NCI-H774 (cell line): Measurements from ENCODE around the gene LENG1.
"Not testable (repeated sequence)": the region's sequence is repeated elsewhere in the genome, so short reads cannot be mapped to it uniquely, and the experiment has no call there.

Experiments used
- DNase-seq: peaks from one replicate; lab custom pipeline; 2025; lab: John Stamatoyannopoulos, UW

Gene LENG1

DNA sequence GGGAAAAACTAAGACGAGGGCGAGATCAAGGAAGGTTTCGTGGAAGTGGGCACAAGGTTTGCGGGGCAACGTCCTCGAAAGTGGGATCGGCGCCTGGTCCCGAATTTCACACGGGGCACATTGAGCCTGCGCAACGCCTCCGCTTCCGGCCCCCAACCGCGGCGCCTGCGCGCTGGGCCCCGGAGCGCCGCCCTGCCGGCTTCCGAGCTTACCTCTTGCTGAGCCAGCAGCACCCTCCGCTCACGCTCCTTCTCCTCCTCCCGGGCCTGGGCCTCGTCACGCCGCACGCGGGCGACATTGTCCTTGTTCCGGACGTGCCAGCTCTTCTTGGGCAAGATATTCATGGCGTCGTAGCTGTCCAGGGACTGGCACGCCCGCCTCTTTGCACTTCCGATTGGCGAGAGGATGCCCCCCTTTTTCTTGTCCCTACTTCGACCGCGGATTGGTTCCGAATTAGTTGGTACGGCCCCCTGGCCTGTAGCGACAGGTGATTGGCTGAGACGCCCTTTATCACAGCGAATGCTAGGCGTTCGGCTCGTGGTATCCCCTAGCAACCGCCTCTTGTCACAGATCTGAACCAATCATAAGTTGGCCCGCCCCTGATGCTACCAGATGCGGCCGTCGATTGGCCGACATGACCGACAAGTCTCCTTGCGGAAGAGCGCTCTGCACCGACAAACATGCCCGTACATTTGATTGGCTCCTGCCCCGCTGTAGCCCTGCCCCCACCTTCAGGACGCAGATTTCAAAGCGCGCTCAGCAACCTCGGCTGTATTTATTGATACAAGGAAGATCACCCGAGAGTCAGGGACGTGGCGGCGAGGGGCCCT is at the start of gene LENG1:
Gene LENG1 (minus strand): TSS at position 370 of the 830 bp plus-strand sequence. CDS start 26 bp downstream, at position 344.
- DNase-seq, result peak; percentile 99

DNA sequence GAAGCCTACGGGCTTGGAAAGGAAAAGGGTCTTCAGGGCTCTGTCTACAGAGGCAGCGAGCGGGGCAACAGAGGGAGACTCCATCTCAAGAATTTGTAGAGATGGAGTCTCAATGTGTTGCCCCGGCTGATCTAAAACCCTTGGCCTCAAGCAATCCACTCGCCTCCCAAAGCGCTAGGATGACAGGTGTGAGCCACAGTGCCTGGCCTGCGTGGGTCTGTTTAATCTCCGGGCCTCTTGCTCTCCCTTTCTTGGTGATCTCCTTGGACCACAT is 49.2 kb upstream of the LENG1 start:
- DNase-seq, result no peak

DNA sequence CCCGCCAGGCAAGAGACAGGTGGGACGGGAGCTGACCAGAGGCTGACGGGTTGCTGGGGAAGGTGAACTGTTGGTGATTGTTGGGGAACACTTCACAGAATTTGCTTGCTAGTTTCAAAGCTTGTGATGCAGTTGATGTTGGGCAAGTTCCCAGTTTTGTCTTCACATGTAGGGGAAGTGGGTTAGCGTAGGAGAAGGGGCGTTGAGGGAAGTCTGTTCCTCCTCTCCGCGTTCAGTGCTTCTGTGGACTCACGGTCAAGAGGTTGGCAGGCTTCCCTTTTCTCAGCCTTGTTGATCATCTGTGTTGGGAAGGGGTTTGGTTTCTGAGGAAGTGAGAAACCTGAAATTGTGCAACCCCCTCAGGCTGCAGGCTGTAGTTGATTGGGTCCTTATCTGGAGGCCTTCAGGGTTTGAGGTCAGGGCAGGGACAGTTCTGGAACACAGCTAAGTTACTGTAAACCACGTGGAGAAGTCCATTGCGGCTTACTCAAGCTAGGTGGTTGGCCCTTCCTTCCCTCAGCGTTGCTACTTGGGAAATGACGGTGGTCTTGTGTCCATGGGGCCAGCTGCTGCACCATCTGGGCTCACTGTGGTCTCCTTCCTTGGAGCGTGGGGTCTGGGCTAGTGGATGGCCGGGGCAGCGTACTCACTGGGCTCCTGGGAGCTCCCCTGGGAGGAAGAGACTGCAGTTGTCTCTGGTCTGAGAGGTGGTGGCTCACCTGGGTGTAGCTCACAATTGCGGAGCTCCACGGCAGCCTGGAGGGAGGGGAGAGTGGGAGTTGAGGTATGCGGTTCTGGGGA is 48.7 kb upstream of the LENG1 start:
- no peak for DNase-seq

DNA sequence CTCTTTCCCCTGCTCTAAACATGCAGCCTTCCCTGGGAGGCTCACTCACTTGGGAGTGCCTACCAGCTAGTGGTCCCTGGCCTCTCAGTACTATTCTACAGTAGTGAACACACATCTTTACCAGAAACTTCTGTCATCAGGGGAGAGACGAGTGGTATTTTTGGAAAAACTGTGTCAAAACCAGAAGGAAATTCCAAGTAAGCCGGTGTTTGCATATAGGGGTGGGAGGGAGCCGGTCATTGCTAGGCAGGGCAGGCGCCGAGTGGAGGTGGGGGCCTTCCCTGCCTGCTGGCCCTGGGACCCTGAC is 48.1 kb upstream of the LENG1 start:
- DNase-seq, result no peak

DNA sequence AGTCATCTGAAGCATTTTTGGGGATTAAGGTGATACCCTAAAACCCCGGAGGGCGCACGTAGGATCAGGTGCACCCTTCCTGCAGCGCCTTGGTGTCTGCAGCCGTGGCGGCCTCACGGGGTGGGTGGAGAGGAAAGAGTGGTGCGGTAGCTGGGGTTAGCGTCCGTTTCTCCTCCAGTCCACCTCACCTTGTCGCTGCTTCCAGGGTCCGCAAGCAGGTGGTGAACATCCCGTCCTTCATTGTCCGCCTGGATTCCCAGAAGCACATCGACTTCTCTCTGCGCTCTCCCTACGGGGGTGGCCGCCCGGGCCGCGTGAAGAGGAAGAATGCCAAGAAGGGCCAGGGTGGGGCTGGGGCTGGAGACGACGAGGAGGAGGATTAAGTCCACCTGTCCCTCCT is 47.7 kb upstream of the LENG1 start:
- not testable (repeated sequence) for DNase-seq

- no peak for DNase-seq
Observed at GRCh38 chr19:54206831-54207177, 47.3 kb upstream of the LENG1 start.

- DNase-seq, result no peak
Observed at GRCh38 chr19:54206030-54206830, 46.7 kb upstream of the LENG1 start.

GRCh38 chr19:54204767-54205468 is 45.4 kb upstream of the LENG1 start:
- no peak for DNase-seq

- DNase-seq, result no peak
Observed at GRCh38 chr19:54203151-54203611, 43.7 kb upstream of the LENG1 start.

DNA sequence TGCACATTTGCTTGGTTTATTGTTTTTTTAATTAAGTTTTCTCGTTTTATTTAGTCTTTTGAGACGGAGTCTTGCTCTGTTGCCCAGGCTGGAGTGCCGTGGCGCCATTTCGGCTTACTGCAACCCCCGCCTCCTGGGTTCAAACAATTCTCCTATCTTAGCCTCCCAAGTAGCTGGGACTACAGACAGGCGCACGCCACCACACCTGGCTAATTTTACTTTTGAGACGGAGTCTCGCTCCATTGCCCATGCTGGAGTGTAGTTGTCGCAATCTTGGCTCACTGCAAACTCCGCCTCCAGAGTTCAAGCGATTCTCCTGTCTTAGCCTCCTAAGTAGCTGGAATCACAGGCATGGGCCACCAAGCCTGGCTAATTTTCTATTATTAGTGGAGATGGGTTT is 42.5 kb upstream of the LENG1 start:
- DNase-seq, result no peak

GRCh38 chr19:54201172-54201701 is 41.7 kb upstream of the LENG1 start:
- DNase-seq, result no peak

- DNase-seq, result no peak
Observed at GRCh38 chr19:54199401-54199800, 39.9 kb upstream of the LENG1 start.

GRCh38 chr19:54197121-54197520 is 37.6 kb upstream of the LENG1 start:
- no peak for DNase-seq

DNA sequence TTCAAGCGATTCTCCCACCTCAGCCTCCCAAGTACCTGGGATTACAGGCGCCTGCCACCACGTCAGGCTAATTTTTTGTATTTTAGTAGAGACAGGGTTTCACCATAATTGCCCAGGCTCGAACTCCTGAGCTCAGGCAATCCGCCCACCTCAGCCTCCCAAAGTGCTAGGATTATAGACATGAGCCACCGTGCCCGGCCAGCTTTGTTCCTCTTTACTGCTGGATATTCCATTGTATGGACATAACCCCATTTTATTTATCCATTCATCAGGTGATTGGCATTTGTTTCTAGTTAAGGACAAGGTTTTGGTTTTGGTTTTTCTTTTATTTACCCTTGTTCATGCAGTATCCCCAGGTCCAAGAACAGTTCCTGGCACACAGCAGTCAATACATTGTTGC is 37.0 kb upstream of the LENG1 start:
- no peak for DNase-seq

DNA sequence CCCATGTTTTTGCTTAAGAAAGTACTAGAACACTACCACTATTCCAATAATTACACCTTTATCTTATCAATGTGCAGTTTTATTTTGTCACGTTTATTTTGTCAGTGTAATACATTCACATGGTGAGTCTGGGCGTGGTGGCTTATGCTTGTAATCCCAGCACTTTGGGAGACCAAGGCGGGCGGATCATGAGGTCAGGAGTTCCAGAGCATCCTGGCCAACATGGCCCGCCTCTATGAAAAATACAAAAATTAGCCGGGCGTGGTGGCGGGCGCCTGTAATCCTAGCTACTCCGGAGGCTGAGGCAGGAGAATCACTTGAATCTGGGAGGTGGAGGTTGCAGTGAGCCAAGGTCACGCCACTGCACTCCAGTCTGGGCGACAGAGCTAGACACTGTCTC is 34.9 kb upstream of the LENG1 start:
- DNase-seq, result not testable (repeated sequence)

GRCh38 chr19:54193011-54193410 is 33.5 kb upstream of the LENG1 start:
- DNase-seq, result no peak

- no peak for DNase-seq
Observed at GRCh38 chr19:54191811-54192453, 32.4 kb upstream of the LENG1 start.

- DNase-seq, result peak; percentile 88
Observed at GRCh38 chr19:54191011-54191810, 31.7 kb upstream of the LENG1 start, which contains the start of gene TSEN34. TSEN34 (plus strand) TSS chr19:54191308; CDS start chr19:54191365, 57 bp downstream.

DNA sequence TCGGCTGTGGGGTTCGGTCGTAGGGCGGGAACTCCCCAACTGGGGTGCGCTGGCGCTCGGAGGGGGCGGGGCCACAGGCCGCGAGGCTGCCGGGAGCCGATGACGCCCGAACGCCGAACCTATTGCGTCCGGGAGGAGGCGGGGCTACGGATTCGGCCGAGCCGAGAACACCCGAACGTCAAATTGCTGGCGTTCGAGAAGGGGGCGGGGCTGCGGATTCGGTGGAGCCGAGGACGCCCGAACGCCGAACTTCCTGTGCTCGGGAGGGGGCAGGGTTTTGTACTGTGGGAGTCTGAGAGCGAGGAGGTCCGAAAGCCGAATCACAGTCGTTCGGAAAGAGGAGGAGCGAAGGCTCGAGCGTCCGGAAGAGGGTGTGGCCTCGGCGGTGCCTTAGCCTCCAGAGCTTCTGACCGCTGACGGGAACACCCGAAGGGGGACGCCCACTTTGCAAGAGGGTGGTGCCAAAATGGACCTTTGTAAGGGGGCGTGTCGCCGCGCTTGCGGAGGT is 31.0 kb upstream of the LENG1 start:
- peak; percentile 98 for DNase-seq
